ENCODE results near the gene HEY2.

- TF ChIP-seq POLR2AphosphoS5 (IDR thresholded peaks at IDR 0.05) (no peak), CTCF (IDR thresholded peaks at IDR 0.05) (no peak), POLR2A (IDR thresholded peaks at IDR 0.05) (no peak), EP300 (IDR thresholded peaks at IDR 0.05) (no peak)
These were observed 3.4 kb upstream of the HEY2 start for GRCh38 chr6:125746019-125746414.
